ENCODE results near the gene SMIM20. TPM values are rescaled to one million over a fixed set of nuclear protein-coding genes. Genes with fewer than 3 reads are reported as not detected.

SMIM20 gene
- total and polyA plus RNA-seq, 4 donors: 11.1 to 25.0 (median 20.4) TPM

GRCh38 chr4:25879587-25879986, 34.4 kb upstream of the SMIM20 start:
- no peaks in the 10 kb centered on the region for H3K9me3 ChIP-seq (ENCODE audit: control insufficient read depth in 4 of 4, low read length in 3 of 4)
- H3K9ac ChIP-seq (ENCODE audit: low read depth in 1 of 2, low read length in 2 of 2): no peak overlapping the region
- no peak overlapping the region for H3K4me3 ChIP-seq (ENCODE audit: low read depth in 1 of 3, low read length in 3 of 3)
- H3K27me3 ChIP-seq (ENCODE audit: control insufficient read depth in 4 of 4, insufficient read depth in 4 of 4, low read length in 3 of 4): no peaks in the 10 kb centered on the region
- WGBS: 95% methylated on average over 6 of the region's 6 CpGs
- no peaks in the 10 kb centered on the region for H3K36me3 ChIP-seq (ENCODE audit: control insufficient read depth in 4 of 4, insufficient read depth in 3 of 4, low read depth in 1 of 4, low read length in 3 of 4)
- DNase-seq (ENCODE audit: low spot score): no peak
- no peak for TF ChIP-seq ZBTB33 (IDR thresholded peaks at IDR 0.05)
- TF ChIP-seq YY1 (IDR thresholded peaks at IDR 0.05): no peak
- no peak for TF ChIP-seq NR2F2 (IDR thresholded peaks at IDR 0.05)
- TF ChIP-seq MAX (IDR thresholded peaks at IDR 0.05): no peak
- no peak for TF ChIP-seq HNF4A (conservative IDR thresholded peaks at IDR 0.05)
- no peak for TF ChIP-seq GABPA (IDR thresholded peaks at IDR 0.05 in 1 of 2, conservative IDR thresholded peaks at IDR 0.05 in 1 of 2)
- TF ChIP-seq SP1 (IDR thresholded peaks at IDR 0.05): no peak
- no peak for TF ChIP-seq HNF4G (IDR thresholded peaks at IDR 0.05)
- no peak for TF ChIP-seq JUND (IDR thresholded peaks at IDR 0.05)
- TF ChIP-seq CTCF (IDR thresholded peaks at IDR 0.05; ENCODE audit: low read depth, low read length, missing input control): no peak
- no peak for TF ChIP-seq TAF1 (conservative IDR thresholded peaks at IDR 0.05)
- TF ChIP-seq ATF3 (IDR thresholded peaks at IDR 0.05): no peak
- TF ChIP-seq RXRA (IDR thresholded peaks at IDR 0.05): no peak
- no peak for TF ChIP-seq EGR1 (IDR thresholded peaks at IDR 0.05; ENCODE audit: low read depth in 2 of 2)
- TF ChIP-seq FOXA1 (IDR thresholded peaks at IDR 0.05): no peak
- TF ChIP-seq RAD21 (IDR thresholded peaks at IDR 0.05): no peak
- no peak for TF ChIP-seq FOXA2 (IDR thresholded peaks at IDR 0.05)
- no peak for TF ChIP-seq REST (IDR thresholded peaks at IDR 0.05)
- H3K4me1 ChIP-seq (ENCODE audit: control insufficient read depth in 4 of 4, insufficient read depth in 4 of 4, low read length in 3 of 4): no peaks in the 10 kb centered on the region
- H3K27ac ChIP-seq (ENCODE audit: low read depth in 1 of 2, low read length in 2 of 2): no peak overlapping the region

Measured in liver (tissue), 9 donors.